GM12878 (cell line): ENCODE measurements around the gene RPA3. TPM values are rescaled to one million over a fixed set of nuclear protein-coding genes. Genes with fewer than 3 reads are reported as not detected.

ENCODE experiments used
- BHLHE40 ChIP-seq, 2 experiments: fragments of 450-650 bp in 1 of 2; IDR thresholded peaks; 2 replicates each; pipeline ENCODE4 v1.6.1; 2011 to 2017; ENCODE audit warnings: low read depth in 2 of 2, borderline replicate concordance in 1 of 2, improper control_type of control experiment in 1 of 2, low read length in 1 of 2, mild to moderate bottlenecking in 1 of 2
- KAT2A ChIP-seq: conservative IDR thresholded peaks from 2 replicates; pipeline ENCODE4 v1.6.1; 2011; ENCODE audit warnings: low read depth, low read length; ENCODE audit not compliant: control insufficient read depth
- MLLT1 ChIP-seq: fragments of 450-650 bp; IDR thresholded peaks from 2 replicates; pipeline ENCODE4 v1.6.1; 2016; ENCODE audit warnings: mild to moderate bottlenecking
- MTA2 ChIP-seq: fragments of 450-650 bp; IDR thresholded peaks from 2 replicates; pipeline ENCODE4 v1.6.1; 2016; ENCODE audit warnings: low read depth, mild to moderate bottlenecking, moderate library complexity
- MYB ChIP-seq: fragments of 150-350 bp; IDR thresholded peaks from 2 replicates; pipeline ENCODE4 v1.6.1; 2014; ENCODE audit warnings: mild to moderate bottlenecking, low read depth, low read length, borderline replicate concordance
- NR2C2 ChIP-seq: IDR thresholded peaks from 2 replicates; pipeline ENCODE4 v1.6.1; 2011; ENCODE audit warnings: borderline replicate concordance, low read depth; ENCODE audit not compliant: control insufficient read depth, insufficient read length
- PAX5 ChIP-seq: IDR thresholded peaks from 2 replicates; pipeline ENCODE4 v1.6.1; 2011; ENCODE audit warnings: low read depth, low read length, borderline replicate concordance
- RELB ChIP-seq: fragments of 450-650 bp; IDR thresholded peaks from 2 replicates; pipeline ENCODE4 v1.6.1; 2017; ENCODE audit warnings: low read depth, mild to moderate bottlenecking, moderate library complexity
- SMC3 ChIP-seq: IDR thresholded peaks from 2 replicates; pipeline ENCODE4 v1.6.1; 2011; ENCODE audit warnings: low read length, improper control_type of control experiment, borderline replicate concordance
- SPI1 ChIP-seq: IDR thresholded peaks from 2 replicates; pipeline ENCODE4 v1.6.1; 2011; ENCODE audit warnings: low read depth, mild to moderate bottlenecking, low read length, moderate library complexity, borderline replicate concordance; ENCODE audit not compliant: insufficient read depth
- TAF1 ChIP-seq: IDR thresholded peaks from 2 replicates; pipeline ENCODE4 v1.6.1; 2011; ENCODE audit warnings: mild to moderate bottlenecking, low read depth, low read length, borderline replicate concordance
- TCF7 ChIP-seq: IDR thresholded peaks from 2 replicates; pipeline ENCODE4 v1.6.1; 2014; ENCODE audit warnings: antibody characterized with exemption, borderline replicate concordance
- ZBTB4 ChIP-seq: fragments of 450-650 bp; formaldehyde crosslinking; IDR thresholded peaks from 2 replicates; pipeline ENCODE4 v1.4.0; 2022; ENCODE audit warnings: mild to moderate bottlenecking, moderate library complexity
- ZNF592 ChIP-seq: fragments of 450-650 bp; IDR thresholded peaks from 2 replicates; pipeline ENCODE4 v1.6.1; 2017; ENCODE audit warnings: mild to moderate bottlenecking, moderate library complexity
- polyA plus RNA-seq, 11 experiments: library from polyadenylated mRNA; depleted of rRNA in 4 of 11; unstranded in 6 of 11; stranded (reverse) in 5 of 11; fragments of >200 nt; fragmentation: Nextera tagmentation in 4 of 11; fragmentation: Illumina TruSeq in 1 of 11; extraction: Ambion mirVana in 4 of 11; extraction: Trizol in 1 of 11; gene quantifications; 1 replicate in 1 of 11; 2 replicates in 10 of 11; pipeline versions ENCODE4 v1.2.1 to v1.2.3, GENCODE V29; 2011 to 2016; ENCODE audit warnings: inconsistent platforms in 2 of 11, missing spikeins in 2 of 11, low read depth in 1 of 11
- total RNA-seq, 4 experiments: library from RNA; depleted of rRNA in 3 of 4; stranded (reverse); fragments of >200 nt in 3 of 4; fragmentation: Illumina TruSeq in 1 of 4; extraction: Trizol in 1 of 4; gene quantifications; 2 replicates each; pipeline versions ENCODE4 v1.2.1 to v1.2.3, GENCODE V29; 2013 to 2021

Gene RPA3
- total and polyA plus RNA-seq, 10 of the 15 experiments (the other 5 are each of a cell fraction or from before 2014, with no cell fraction given), result 60.2 to 343 (median 112) TPM

- TF ChIP-seq MYB (0 out of 2 replicates have a peak, but pooled peaks have one; percentile 22), MTA2 (peak; percentile 93), NR2C2 (no peak), ZNF592 (0 out of 2 replicates have a peak, but pooled peaks have one; percentile 73), RELB (peak; percentile 75; the same call in 1 of the 2 replicates), SPI1 (no peak), SMC3 (no peak), KAT2A (no peak), BHLHE40 (IDR thresholded peaks at IDR 0.05; ENCODE audit: borderline replicate concordance in 1 of 2, low read depth in 2 of 2, low read length in 1 of 2) (peak; percentile 78 to 85; a peak in 3 of 4 replicates), TAF1 (no peak), TCF7 (no peak), PAX5 (no peak), ZBTB4 (CRISPR knock-in tag) (no peak), MLLT1 (peak; percentile 56; the same call in 1 of the 2 replicates)
Observed at GRCh38 chr7:7739204-7740036, 21.0 kb upstream of the RPA3 start (continued).
